HUDEP-2 (cell line): ENCODE data around the gene PNLIPRP2.

Experiments used
- DNase-seq, 76 experiments: peaks; one replicate each; lab custom pipeline; 2025; ENCODE audit not compliant: unreplicated experiment in 76 of 76; lab: John Stamatoyannopoulos, UW

PNLIPRP2 gene

GRCh38 chr10:116612107-116612769, 8.5 kb upstream of the PNLIPRP2 start:
- DNase-seq = no peak

GRCh38 chr10:116613471-116613870, 7.3 kb upstream of the PNLIPRP2 start:
- DNase-seq = no peak

- no peak for DNase-seq
Observed at GRCh38 chr10:116614796-116615195, 6.0 kb upstream of the PNLIPRP2 start.

DNA sequence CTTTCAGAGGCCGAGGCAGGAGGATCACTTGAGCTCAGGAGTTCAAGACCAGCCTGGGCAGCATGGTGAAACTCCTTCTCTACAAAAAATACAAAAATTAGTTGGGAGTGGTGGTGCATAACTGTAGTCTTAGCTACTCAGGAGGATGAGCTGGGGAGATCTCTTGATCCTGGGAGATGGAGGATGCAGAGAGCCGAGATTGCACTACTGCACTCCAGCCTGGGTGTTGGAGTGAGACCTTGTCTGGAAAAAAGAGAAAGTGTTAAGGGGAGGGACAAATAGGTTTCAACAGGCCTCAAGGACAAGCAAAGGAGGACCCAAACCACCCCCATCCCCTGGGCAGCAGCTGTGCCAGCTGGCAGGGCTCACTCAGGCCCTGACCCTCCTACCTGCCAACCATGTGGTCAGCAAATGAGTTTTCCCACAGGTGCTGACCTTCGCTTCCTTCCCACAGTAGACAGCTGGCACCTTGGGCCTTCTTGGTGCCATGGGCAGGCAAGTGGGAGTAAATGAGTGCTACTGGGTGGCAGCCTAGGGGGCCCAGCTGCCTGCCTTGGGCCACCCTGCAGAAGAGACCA, 5.5 kb upstream of the PNLIPRP2 start:
- no peak for DNase-seq

GRCh38 chr10:116621476-116621875, 723 bp downstream of the PNLIPRP2 start:
- DNase-seq = no peak

DNA sequence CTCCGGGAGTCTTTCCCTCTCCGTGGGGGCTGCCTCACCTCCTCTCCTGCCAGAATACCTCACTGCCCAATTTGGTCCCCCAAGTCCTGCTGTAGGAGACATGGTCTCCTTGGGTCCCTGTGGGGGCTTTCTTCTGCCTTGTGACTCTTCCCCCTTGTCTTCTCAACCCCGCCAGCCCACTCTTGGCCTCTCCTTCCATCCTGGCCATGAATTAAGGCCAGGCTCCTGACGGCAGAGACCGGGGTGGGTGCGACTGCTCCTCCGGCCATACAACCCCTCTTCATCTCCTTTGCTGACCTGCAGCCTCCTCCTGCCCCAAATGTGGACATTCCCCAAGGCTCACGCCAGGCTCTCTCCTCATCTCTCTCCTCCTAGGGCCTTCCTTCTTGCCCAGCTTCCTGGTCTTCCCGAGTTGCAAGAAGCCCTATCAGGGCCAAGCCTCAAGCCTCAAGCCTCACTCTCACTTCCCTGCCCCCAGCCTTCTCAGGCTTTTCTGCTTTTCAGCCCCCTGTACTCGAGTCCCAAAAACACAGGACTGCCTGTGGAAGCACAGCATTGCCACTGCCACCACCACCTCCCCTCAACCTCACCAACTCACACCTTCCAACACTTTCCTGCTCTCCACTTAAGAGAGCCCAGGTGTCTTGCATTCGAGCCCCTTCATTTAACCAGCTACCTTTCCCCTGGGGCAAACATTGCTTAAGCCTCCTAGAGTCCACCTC, 1.3 kb downstream of the PNLIPRP2 start:
- no peak for DNase-seq

GRCh38 chr10:116625845-116626244, 5.1 kb downstream of the PNLIPRP2 start:
- DNase-seq = no peak

DNA sequence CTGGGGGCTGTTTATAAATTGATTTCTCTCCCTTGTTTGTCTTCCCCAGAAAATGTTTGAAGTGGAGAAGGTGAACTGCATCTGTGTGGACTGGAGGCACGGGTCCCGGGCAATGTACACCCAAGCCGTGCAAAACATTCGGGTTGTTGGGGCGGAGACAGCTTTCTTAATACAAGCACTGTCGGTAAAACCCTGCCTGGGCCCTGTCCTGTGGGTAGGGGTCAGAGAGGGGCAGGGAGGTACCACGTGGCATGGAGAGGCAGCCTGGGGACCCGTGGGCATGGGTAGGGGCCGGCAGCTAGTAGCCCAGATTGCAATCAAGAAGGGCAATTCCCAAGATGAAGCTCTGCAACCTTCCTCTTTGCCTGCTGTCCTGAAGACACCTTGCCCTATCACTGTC, 6.1 kb downstream of the PNLIPRP2 start:
- no peak for DNase-seq

DNA sequence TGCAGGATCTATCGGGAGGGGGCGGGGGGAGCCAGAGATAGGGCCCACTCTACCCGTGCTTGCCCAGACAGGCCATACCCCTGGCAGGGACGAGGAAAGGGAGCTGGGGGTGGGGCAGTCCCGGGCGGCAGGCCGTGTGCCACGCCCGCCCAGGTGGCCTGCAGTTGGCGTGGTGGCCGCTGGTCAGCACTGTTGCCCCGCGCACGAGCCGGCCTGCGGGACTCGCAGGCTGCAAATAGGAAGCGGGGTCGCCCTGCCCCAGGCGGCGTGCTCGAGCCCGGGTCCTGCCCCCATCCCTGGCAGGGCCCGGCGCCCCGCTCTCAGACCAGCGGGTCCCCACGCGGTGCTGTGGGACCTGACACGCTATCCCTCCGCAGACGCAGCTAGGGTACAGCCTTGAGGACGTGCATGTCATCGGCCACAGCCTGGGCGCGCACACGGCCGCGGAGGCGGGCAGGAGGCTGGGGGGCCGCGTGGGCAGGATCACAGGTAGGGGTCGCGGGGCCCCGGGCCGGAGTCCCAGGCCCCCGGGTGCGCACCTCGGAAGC, 6.7 kb downstream of the PNLIPRP2 start:
- DNase-seq = no peak

GRCh38 chr10:116629340-116629739, 8.6 kb downstream of the PNLIPRP2 start:
- no peak for DNase-seq

- no peak for DNase-seq
Observed at GRCh38 chr10:116630020-116630419, 9.3 kb downstream of the PNLIPRP2 start.

- DNase-seq = no peak
Observed at GRCh38 chr10:116631871-116632295, 11.1 kb downstream of the PNLIPRP2 start.

DNA sequence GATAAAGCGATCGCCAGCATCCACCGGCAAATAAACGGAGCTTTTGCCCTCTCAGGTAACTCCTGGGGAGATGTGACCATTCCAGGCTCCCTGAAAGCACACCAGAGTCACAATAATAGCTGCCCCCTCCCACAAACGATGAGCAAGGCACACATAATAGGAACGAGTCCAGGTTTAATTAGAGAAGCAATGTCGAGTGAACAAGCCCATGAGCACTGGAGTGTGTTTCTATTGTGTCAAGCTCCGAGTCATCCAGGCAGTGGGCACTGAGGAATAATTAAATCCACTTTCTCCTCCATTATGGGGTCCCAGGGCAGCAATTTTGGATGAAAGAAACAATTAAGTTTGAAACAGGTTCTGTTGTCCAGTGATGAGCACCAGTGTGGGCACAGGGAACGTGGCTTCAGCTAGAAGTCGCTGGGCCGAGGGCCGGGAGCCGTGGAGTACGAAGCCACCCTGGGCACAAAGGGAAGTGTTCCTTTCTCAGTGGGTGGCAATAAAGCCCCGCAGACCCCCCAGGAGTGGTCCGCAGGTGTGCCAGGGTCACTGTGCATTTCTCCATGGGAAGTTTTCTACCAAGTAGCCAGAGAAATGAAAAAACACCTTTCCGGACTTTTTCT, 12.0 kb downstream of the PNLIPRP2 start:
- DNase-seq = no peak

DNA sequence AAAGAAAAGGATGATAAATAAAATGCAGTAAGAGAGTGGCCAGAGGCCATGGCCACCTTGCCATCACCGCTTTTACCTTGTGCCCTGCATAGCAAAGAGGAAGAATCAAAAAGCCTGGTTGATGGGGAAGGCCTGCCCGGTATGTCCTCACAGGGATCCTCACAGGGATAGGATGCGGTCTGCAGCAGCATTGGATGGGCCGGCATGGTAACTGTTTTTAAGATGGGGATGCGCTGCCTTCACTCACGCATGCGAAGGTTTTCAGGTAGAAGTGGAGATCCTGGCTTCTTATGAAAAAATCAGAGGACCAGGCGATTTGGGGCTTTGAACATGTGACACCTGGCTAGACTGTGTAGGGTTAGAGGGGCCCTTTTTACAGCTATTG, 12.5 kb downstream of the PNLIPRP2 start:
- no peak for DNase-seq

GRCh38 chr10:116634126-116634975, 13.6 kb downstream of the PNLIPRP2 start:
- DNase-seq = no peak

DNA sequence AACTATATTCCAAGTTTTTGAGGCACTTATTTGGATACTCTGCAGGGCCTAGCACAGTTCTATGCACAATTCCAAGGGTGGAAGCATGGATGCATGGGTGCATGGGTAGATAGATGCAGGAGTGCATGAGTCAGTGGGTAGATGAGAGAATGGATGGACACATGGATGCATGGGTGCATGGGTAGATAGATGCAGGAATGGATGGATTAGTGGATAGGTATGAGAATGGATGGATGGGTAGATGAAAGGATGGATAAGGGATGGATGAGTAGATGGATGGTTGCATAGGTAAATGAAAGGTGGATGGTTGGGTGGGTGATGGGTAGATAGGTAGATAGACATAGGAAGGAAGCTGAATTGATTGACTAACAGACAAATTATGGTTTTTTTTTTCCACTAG, 15.6 kb downstream of the PNLIPRP2 start:
- no peak for DNase-seq

DNA sequence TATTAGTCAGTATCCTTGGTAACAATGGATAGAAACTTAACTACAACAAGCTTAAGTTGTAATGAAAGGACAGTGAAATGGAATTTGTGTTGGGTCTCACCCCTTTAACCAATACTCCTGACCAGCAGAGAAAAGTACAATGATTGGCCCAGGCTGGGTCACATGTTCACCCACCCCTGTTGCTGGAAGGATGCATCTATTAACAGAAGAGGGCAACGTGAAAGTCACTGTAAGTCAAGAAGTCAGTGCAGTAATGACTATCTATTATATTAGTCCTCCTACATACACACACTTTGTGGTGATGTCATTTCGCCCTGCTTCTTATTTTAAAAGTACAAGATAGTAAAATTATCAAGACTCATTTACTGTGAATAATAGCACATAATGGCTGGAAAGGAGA, 16.2 kb downstream of the PNLIPRP2 start:
- no peak for DNase-seq

- DNase-seq = no peak
Observed at GRCh38 chr10:116637830-116638229, 17.1 kb downstream of the PNLIPRP2 start.

GRCh38 chr10:116646502-116646901, 25.7 kb downstream of the PNLIPRP2 start:
- DNase-seq = no peak

DNA sequence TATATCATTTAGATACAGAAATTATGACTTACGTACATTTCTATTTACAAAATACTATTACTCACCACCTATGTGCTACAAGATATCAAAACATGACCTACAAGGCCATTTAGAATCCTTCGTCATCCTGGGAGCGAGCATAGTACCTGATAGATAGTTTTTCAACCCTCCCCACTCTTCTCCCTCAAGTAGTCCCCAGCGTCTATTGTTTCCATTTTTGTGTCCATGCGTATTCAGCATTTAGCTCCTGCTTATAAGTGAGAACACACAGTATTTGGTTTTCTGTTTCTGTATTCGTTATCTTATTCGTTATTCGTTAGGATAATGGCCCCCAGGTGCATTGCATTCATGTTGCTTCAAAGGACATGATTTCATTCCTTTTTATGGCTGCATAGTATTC, 28.1 kb downstream of the PNLIPRP2 start:
- no peak for DNase-seq
